ENCODE results near the gene CDH13.

- TF ChIP-seq BCL11A (IDR thresholded peaks at IDR 0.05; ENCODE audit: low read depth in 2 of 2, low read length in 2 of 2) (no peak), CHD2 (IDR thresholded peaks at IDR 0.05; ENCODE audit: low read length) (no peak), EZH2 (IDR thresholded peaks at IDR 0.05; ENCODE audit: low read depth, low read length, severe bottlenecking) (no peak), ZNF274 (IDR thresholded peaks at IDR 0.05; ENCODE audit: borderline replicate concordance, extremely low read depth, low read length) (no peak), EP300 (IDR thresholded peaks at IDR 0.05; ENCODE audit: borderline replicate concordance in 1 of 2, low read depth in 2 of 2, low read length in 2 of 2) (no peak), MAX (IDR thresholded peaks at IDR 0.05) (no peak), POLR2AphosphoS5 (IDR thresholded peaks at IDR 0.05; ENCODE audit: low read depth, low read length) (no peak), KDM5A (IDR thresholded peaks at IDR 0.05; ENCODE audit: low read length) (no peak), HDAC2 (IDR thresholded peaks at IDR 0.05; ENCODE audit: borderline replicate concordance in 1 of 2, low read depth in 2 of 2, low read length in 2 of 2) (no peak), CHD1 (IDR thresholded peaks at IDR 0.05; ENCODE audit: low read depth, low read length) (no peak), ASH2L (IDR thresholded peaks at IDR 0.05; ENCODE audit: low read length) (no peak)
Observed at GRCh38 chr16:83629426-83629825, 1002.7 kb downstream of the CDH13 start.
